ENCODE results near the gene KRTAP6-3.

The KRTAP6-3 gene

DNA sequence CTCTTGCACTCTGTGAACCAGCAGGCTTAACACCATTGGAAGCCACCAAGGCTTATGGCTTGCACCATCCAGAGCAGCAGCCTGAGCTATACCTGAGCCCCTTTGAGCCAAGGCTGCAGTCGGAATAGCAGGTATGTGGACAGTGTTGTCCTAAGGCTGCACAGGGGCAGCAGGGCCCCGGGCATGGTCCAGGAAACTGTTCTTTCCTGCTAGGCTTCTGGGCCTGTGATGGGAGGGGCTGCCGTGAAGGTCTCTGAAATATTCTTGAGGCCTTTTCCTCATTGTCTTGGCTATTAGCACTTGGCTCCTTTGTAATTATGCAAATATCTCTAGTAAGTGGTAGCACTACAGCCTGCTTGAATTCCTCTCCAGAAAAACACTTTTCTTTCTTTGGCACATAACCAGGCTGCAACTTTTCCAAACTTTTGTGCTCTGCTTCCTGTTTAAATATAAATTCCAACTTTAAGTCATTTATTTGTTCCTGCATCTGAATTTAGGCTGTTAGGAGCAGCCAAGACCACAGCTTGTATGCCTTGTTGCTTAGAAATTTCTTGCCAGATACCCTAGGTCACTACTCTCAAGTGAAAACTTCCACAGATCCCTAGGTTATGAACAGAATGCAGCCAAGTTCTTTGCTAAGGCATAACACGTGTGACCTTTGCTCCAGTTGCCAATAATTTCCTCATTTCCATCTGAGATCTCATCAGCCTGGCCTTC lies 33.4 kb downstream of the KRTAP6-3 start:
- no peak for DNase-seq (ENCODE audit: low read depth in 2 of 2)

- no peak for DNase-seq (ENCODE audit: low read depth in 2 of 2)
Measured at GRCh38 chr21:30628109-30628508, 35.9 kb downstream of the KRTAP6-3 start.

DNA sequence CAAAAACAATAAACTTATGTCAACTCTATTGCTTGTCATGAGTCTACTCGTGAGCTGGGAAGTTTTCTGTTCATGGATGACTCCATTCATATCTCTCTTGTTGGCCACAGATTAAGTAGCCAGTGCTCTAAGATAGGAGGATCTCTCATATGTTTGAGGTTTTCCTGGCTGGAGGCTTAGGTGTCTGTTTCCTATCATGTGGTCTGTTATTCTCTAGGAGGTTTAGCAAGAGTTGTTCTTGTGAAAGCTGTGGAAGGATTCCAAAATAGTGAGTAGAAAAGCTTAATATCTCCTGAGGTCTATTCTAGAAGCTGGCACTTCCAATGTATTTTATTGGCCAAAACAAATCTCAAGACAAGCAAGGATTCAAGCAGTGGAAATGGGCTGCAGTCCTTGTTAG lies 37.0 kb downstream of the KRTAP6-3 start:
- no peak for DNase-seq (ENCODE audit: low read depth in 2 of 2)

- DNase-seq (ENCODE audit: low read depth in 2 of 2) = no peak
Measured at GRCh38 chr21:30634906-30635305, 42.7 kb downstream of the KRTAP6-3 start, which contains the start of gene KRTAP20-2. Gene KRTAP20-2 (plus strand): TSS chr21:30635206. CDS start chr21:30635264, 58 bp downstream.

DNA sequence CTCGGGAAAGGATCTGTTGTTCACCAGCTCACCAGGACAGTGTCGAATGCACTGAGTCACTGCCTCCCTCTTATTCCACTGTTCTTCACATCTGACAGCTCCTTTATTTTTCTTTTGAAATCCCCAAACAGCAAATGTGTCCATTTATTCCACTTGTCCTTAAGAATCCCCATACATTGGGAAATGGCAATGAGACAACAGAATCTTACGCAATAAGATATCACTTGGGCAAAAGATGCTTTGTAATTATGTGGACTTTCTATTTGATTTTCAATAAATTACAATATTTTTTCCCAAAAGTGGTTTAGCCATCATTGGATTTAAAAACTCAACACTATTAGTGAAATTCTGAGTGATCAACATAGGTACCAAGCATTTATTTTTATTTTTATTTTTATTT lies 46.4 kb downstream of the KRTAP6-3 start:
- no peak for DNase-seq (ENCODE audit: low read depth in 2 of 2)

DNA sequence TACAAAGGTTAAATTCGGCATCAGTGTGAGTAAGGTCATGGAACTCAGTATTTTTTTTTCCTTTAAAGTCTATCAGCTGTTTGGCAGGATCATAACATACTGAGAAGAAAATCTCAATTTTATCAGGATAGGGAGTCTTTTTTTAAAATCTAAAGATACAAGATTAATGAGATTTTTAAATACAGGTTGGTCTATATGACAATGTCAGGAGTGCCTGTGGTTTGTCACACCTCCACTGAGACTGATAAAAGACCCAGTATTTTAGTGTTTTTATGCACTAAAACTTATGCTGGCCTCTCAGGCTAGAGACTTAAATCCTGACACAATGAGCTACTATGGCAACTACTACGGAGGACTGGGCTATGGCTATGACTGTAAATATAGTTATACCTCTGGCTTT lies 50.3 kb downstream of the KRTAP6-3 start, which contains the start of gene KRTAP20-3:
Gene KRTAP20-3, plus strand, starts transcription at position 301 of the 400 bp plus-strand sequence.
- no peak for DNase-seq (ENCODE audit: low read depth in 2 of 2)
